ENCODE measurements around the gene TAF3. TPM values are rescaled to one million over a fixed set of nuclear protein-coding genes. Genes with fewer than 3 reads are reported as not detected.

TAF3 gene
- total RNA-seq, 1 donor from 2014 or later: 4.6 TPM

DNA sequence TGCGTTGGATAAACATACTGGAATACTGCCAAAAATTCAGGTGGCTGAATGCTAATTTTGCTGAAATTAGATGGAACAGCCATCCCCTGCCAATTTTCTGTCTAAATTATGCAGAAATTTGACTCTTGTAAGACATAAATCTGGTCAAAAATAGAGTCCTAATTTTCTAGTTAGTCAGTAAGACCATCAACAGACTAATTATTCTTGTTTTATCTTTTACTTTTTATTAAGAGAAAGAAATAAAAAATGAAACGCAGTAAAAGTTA is 125.8 kb downstream of the TAF3 start:
- Histone ChIP-seq H3K4me1 (no peaks in the 10 kb centered on the region), H3K27me3 (no peaks in the 10 kb centered on the region), H3K79me2 (ENCODE audit: low read depth) (no peaks in the 10 kb centered on the region), H3K27ac (no peak overlapping the region), H2AFZ (replicated peaks) (no peak overlapping the region), H3F3A (ENCODE audit: low read depth) (no peaks in the 10 kb centered on the region), H3K4me3 (no peak overlapping the region), H4K20me1 (ENCODE audit: low read depth) (no peaks in the 10 kb centered on the region), H3K9ac (no peak overlapping the region), H3K9me3 (ENCODE audit: low read depth) (no peaks in the 10 kb centered on the region), H3K4me2 (no peak overlapping the region), H3K36me3 (no peaks in the 10 kb centered on the region)
- Mint-ChIP-seq H3K9me3 (no peaks in the 10 kb centered on the region), H3K4me1 (no peaks in the 10 kb centered on the region), H3K4me3 (no peak overlapping the region), H3K27ac (no peak overlapping the region), H3K36me3 (peaks cover 2% of the 10 kb centered on the region), H3K27me3 (ENCODE audit: insufficient read depth, low read depth) (no peaks in the 10 kb centered on the region)
- no peak for DNase-seq (ENCODE audit: low spot score)
- TF ChIP-seq, protein P1, sequence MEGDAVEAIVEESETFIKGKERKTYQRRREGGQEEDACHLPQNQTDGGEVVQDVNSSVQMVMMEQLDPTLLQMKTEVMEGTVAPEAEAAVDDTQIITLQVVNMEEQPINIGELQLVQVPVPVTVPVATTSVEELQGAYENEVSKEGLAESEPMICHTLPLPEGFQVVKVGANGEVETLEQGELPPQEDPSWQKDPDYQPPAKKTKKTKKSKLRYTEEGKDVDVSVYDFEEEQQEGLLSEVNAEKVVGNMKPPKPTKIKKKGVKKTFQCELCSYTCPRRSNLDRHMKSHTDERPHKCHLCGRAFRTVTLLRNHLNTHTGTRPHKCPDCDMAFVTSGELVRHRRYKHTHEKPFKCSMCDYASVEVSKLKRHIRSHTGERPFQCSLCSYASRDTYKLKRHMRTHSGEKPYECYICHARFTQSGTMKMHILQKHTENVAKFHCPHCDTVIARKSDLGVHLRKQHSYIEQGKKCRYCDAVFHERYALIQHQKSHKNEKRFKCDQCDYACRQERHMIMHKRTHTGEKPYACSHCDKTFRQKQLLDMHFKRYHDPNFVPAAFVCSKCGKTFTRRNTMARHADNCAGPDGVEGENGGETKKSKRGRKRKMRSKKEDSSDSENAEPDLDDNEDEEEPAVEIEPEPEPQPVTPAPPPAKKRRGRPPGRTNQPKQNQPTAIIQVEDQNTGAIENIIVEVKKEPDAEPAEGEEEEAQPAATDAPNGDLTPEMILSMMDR (IDR thresholded peaks at IDR 0.05): no peak
- TF ChIP-seq EZH2 (IDR thresholded peaks at IDR 0.05) (no peak), EZH2phosphoT487 (IDR thresholded peaks at IDR 0.05) (no peak)

DNA sequence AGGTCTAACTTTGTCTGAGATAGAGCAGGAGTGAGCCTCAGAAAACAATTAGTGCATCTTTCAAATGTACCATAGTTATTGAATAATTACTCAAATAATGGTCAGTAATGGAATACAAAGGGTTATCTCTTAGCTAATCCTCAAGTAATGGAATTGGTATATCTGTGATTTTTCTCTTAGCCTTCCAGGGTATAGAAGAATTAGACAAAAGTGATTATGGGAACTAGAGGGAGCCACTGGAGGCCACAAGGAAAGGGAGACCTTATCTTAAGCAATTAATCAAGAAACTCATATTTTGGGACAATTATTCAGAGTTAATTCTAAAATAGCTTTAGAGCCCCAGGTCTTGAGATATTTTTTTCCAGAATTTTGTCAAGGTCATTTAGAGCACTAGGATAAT is 126.2 kb downstream of the TAF3 start:
- no peaks in the 10 kb centered on the region for H3K9me3 ChIP-seq (ENCODE audit: low read depth)
- no peak overlapping the region for H3K4me3 Mint-ChIP-seq
- no peaks in the 10 kb centered on the region for H3K27me3 ChIP-seq
- H3K4me1 ChIP-seq: no peaks in the 10 kb centered on the region
- H3F3A ChIP-seq (ENCODE audit: low read depth): no peaks in the 10 kb centered on the region
- no peak overlapping the region for H3K27ac Mint-ChIP-seq
- no peak for DNase-seq (ENCODE audit: low spot score)
- no peak overlapping the region for H3K9ac ChIP-seq
- TF ChIP-seq EZH2 (IDR thresholded peaks at IDR 0.05): no peak
- TF ChIP-seq EZH2phosphoT487 (IDR thresholded peaks at IDR 0.05): no peak
- TF ChIP-seq, protein P1 (IDR thresholded peaks at IDR 0.05): no peak
- H3K4me2 ChIP-seq: no peak overlapping the region
- no peak overlapping the region for H3K4me3 ChIP-seq
- no peaks in the 10 kb centered on the region for H3K27me3 Mint-ChIP-seq (ENCODE audit: insufficient read depth, low read depth)
- H3K9me3 Mint-ChIP-seq: no peaks in the 10 kb centered on the region
- H3K36me3 Mint-ChIP-seq: peaks cover 2% of the 10 kb centered on the region
- no peaks in the 10 kb centered on the region for H4K20me1 ChIP-seq (ENCODE audit: low read depth)
- H3K79me2 ChIP-seq (ENCODE audit: low read depth): no peaks in the 10 kb centered on the region
- H3K27ac ChIP-seq: no peak overlapping the region
- no peaks in the 10 kb centered on the region for H3K4me1 Mint-ChIP-seq
- H3K36me3 ChIP-seq: no peaks in the 10 kb centered on the region
- no peak overlapping the region for H2AFZ ChIP-seq (replicated peaks)

DNA sequence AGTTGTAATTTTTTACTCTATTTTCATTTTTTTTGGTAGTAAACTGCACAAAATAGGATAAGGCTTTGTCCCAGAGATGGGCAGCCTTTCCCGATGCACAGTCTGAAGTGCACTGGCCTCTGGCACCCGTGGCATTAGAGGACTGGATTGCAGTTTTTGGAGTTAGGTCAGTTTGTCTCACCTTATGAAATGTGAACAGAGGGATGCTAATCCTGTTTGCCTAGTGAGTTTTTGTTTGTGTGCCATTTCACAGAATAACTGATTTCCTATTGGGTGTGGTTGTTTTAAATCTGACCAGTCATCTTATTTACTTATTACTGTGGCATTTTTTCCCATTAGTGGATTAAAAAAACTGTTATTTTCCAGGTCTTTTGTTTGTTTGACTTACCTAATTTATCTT is 126.7 kb downstream of the TAF3 start:
- Histone ChIP-seq H3K27me3 (no peaks in the 10 kb centered on the region), H3K4me2 (no peak overlapping the region), H3K36me3 (no peaks in the 10 kb centered on the region), H3K4me1 (no peaks in the 10 kb centered on the region), H3K79me2 (ENCODE audit: low read depth) (no peaks in the 10 kb centered on the region), H3K9me3 (ENCODE audit: low read depth) (no peaks in the 10 kb centered on the region), H2AFZ (replicated peaks) (no peak overlapping the region), H3K9ac (no peak overlapping the region), H3K27ac (no peak overlapping the region), H3F3A (ENCODE audit: low read depth) (no peaks in the 10 kb centered on the region), H3K4me3 (no peak overlapping the region), H4K20me1 (ENCODE audit: low read depth) (no peaks in the 10 kb centered on the region)
- no peaks in the 10 kb centered on the region for H3K27me3 Mint-ChIP-seq (ENCODE audit: insufficient read depth, low read depth)
- H3K9me3 Mint-ChIP-seq: no peaks in the 10 kb centered on the region
- TF ChIP-seq, protein P1 (IDR thresholded peaks at IDR 0.05): no peak
- no peak for TF ChIP-seq EZH2 (IDR thresholded peaks at IDR 0.05)
- no peak for TF ChIP-seq EZH2phosphoT487 (IDR thresholded peaks at IDR 0.05)
- no peak overlapping the region for H3K27ac Mint-ChIP-seq
- peaks cover 2% of the 10 kb centered on the region for H3K36me3 Mint-ChIP-seq
- DNase-seq (ENCODE audit: low spot score): no peak
- no peaks in the 10 kb centered on the region for H3K4me1 Mint-ChIP-seq
- no peak overlapping the region for H3K4me3 Mint-ChIP-seq

Data from neural progenitor cell (in vitro differentiated cells).